ENCODE results near the gene DNAI4. TPM values are rescaled to one million over a fixed set of nuclear protein-coding genes. Genes with fewer than 3 reads are reported as not detected.

Gene DNAI4
- polyA plus RNA-seq, 3 donors, result 0.09 TPM; not detected in 2

GRCh38 chr1:66778266-66778665 lies 146.4 kb downstream of the DNAI4 start:
- Histone ChIP-seq H3K4me1 (ENCODE audit: control insufficient read depth in 1 of 2, insufficient read depth in 2 of 2, low read length in 2 of 2) (no peaks in the 10 kb centered on the region), H3K4me3 (replicated peaks in 1 of 3; ENCODE audit: low read depth in 2 of 3, low read length in 3 of 3) (no peak overlapping the region), H3K27ac (ENCODE audit: low read depth in 1 of 2, low read length in 2 of 2) (no peak overlapping the region), H2AFZ (ENCODE audit: insufficient read depth, low read depth, low read length, poor library complexity, severe bottlenecking) (no peak overlapping the region), H3K79me2 (ENCODE audit: insufficient read depth, low read length) (no peaks in the 10 kb centered on the region), H3K9me3 (replicated peaks in 1 of 2; ENCODE audit: control insufficient read depth in 1 of 2, insufficient read depth in 1 of 2, low read length in 2 of 2) (peaks cover 4 to 9% of the 10 kb centered on the region in 2 donors), H4K20me1 (ENCODE audit: insufficient read depth, low read length) (no peaks in the 10 kb centered on the region), H3K36me3 (replicated peaks in 1 of 2; ENCODE audit: control insufficient read depth in 1 of 2, insufficient read depth in 2 of 2, low read length in 2 of 2) (no peaks in the 10 kb centered on the region), H3K27me3 (ENCODE audit: control insufficient read depth in 2 of 2, insufficient read depth in 2 of 2, low read length in 2 of 2) (no peaks in the 10 kb centered on the region), H3K9ac (ENCODE audit: insufficient read depth, low read length, poor library complexity, severe bottlenecking) (no peak overlapping the region), H3K4me2 (replicated peaks; ENCODE audit: extremely low read depth, low read length, poor library complexity, severe bottlenecking) (no peak overlapping the region)
- TF ChIP-seq, protein P1, sequence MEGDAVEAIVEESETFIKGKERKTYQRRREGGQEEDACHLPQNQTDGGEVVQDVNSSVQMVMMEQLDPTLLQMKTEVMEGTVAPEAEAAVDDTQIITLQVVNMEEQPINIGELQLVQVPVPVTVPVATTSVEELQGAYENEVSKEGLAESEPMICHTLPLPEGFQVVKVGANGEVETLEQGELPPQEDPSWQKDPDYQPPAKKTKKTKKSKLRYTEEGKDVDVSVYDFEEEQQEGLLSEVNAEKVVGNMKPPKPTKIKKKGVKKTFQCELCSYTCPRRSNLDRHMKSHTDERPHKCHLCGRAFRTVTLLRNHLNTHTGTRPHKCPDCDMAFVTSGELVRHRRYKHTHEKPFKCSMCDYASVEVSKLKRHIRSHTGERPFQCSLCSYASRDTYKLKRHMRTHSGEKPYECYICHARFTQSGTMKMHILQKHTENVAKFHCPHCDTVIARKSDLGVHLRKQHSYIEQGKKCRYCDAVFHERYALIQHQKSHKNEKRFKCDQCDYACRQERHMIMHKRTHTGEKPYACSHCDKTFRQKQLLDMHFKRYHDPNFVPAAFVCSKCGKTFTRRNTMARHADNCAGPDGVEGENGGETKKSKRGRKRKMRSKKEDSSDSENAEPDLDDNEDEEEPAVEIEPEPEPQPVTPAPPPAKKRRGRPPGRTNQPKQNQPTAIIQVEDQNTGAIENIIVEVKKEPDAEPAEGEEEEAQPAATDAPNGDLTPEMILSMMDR (IDR thresholded peaks at IDR 0.05), result no peak
- peaks cover 0 to 23% of the 10 kb centered on the region in 2 donors for H3K36me3 Mint-ChIP-seq
- intact Hi-C loops (cut with micrococcal nuclease), result no loop called here
- WGBS (ENCODE audit: insufficient coverage), result no CpG with 5 or more reads among the region's 4 CpGs
- H3K4me3 Mint-ChIP-seq, result no peak overlapping the region
- DNase-seq, result no peak
- no peaks in the 10 kb centered on the region for H3K27me3 Mint-ChIP-seq (ENCODE audit: low read depth in 3 of 3)
- no peaks in the 10 kb centered on the region for H3K4me1 Mint-ChIP-seq
- H3K9me3 Mint-ChIP-seq, result peaks cover 17 to 27% (median 21%) of the 10 kb centered on the region in 7 donors
- no peak overlapping the region for H3K27ac Mint-ChIP-seq

- Mint-ChIP-seq H3K4me3 (no peak overlapping the region), H3K4me1 (no peaks in the 10 kb centered on the region), H3K9me3 (peaks cover 17 to 27% (median 21%) of the 10 kb centered on the region in 7 donors), H3K27ac (no peak overlapping the region), H3K36me3 (peaks cover 0 to 26% of the 10 kb centered on the region in 2 donors), H3K27me3 (ENCODE audit: low read depth in 3 of 3) (no peaks in the 10 kb centered on the region)
- H3K27me3 ChIP-seq (ENCODE audit: control insufficient read depth in 2 of 2, insufficient read depth in 2 of 2, low read length in 2 of 2), result no peaks in the 10 kb centered on the region
- WGBS (ENCODE audit: insufficient coverage), result no CpG with 5 or more reads among the region's 3 CpGs
- no peak overlapping the region for H3K27ac ChIP-seq (ENCODE audit: low read depth in 1 of 2, low read length in 2 of 2)
- H3K36me3 ChIP-seq (replicated peaks in 1 of 2; ENCODE audit: control insufficient read depth in 1 of 2, insufficient read depth in 2 of 2, low read length in 2 of 2), result no peaks in the 10 kb centered on the region
- DNase-seq, result no peak
- no peak overlapping the region for H3K4me3 ChIP-seq (replicated peaks in 1 of 3; ENCODE audit: low read depth in 2 of 3, low read length in 3 of 3)
- H3K4me2 ChIP-seq (replicated peaks; ENCODE audit: extremely low read depth, low read length, poor library complexity, severe bottlenecking), result no peak overlapping the region
- H4K20me1 ChIP-seq (ENCODE audit: insufficient read depth, low read length), result no peaks in the 10 kb centered on the region
- H3K9me3 ChIP-seq (replicated peaks in 1 of 2; ENCODE audit: control insufficient read depth in 1 of 2, insufficient read depth in 1 of 2, low read length in 2 of 2), result peaks cover 4 to 9% of the 10 kb centered on the region in 2 donors
- H3K9ac ChIP-seq (ENCODE audit: insufficient read depth, low read length, poor library complexity, severe bottlenecking), result no peak overlapping the region
- intact Hi-C loops (cut with micrococcal nuclease), result no loop called here
- H3K79me2 ChIP-seq (ENCODE audit: insufficient read depth, low read length), result no peaks in the 10 kb centered on the region
- TF ChIP-seq, protein P1 (IDR thresholded peaks at IDR 0.05), result no peak
- H2AFZ ChIP-seq (ENCODE audit: insufficient read depth, low read depth, low read length, poor library complexity, severe bottlenecking), result no peak overlapping the region
- H3K4me1 ChIP-seq (ENCODE audit: control insufficient read depth in 1 of 2, insufficient read depth in 2 of 2, low read length in 2 of 2), result no peaks in the 10 kb centered on the region
These were observed 146.8 kb downstream of the DNAI4 start for GRCh38 chr1:66777831-66778230.
